Measurements from ENCODE around the gene TTYH2.
"Not testable (repeated sequence)": the region's sequence is repeated elsewhere in the genome, so short reads cannot be mapped to it uniquely, and the experiment has no call there.

Gene TTYH2

GRCh38 chr17:74212913-74213791 lies at the start of gene TTYH2:
TTYH2 (plus strand) TSS chr17:74213571; CDS start chr17:74213588, 17 bp downstream.
- peak; percentile 73 to 80 for DNase-seq

- no peak for DNase-seq
These were observed 49.5 kb upstream of the TTYH2 start for GRCh38 chr17:74163836-74164235.

- DNase-seq, result no peak
These were observed 48.8 kb upstream of the TTYH2 start for GRCh38 chr17:74164446-74165045.

- DNase-seq, result no peak
These were observed 47.5 kb upstream of the TTYH2 start for GRCh38 chr17:74165797-74166365.

GRCh38 chr17:74170924-74171323 lies 42.4 kb upstream of the TTYH2 start:
- DNase-seq, result no peak

- no peak for DNase-seq
These were observed 40.7 kb upstream of the TTYH2 start for GRCh38 chr17:74172700-74173099.

GRCh38 chr17:74176546-74177001 lies 36.8 kb upstream of the TTYH2 start:
- peak; percentile 49 to 64 for DNase-seq

- DNase-seq, result no peak
These were observed 36.3 kb upstream of the TTYH2 start for GRCh38 chr17:74177018-74177450.

GRCh38 chr17:74179576-74179975 lies 33.8 kb upstream of the TTYH2 start:
- DNase-seq, result no peak

GRCh38 chr17:74180336-74180735 lies 33.0 kb upstream of the TTYH2 start:
- DNase-seq, result no peak

- no peak for DNase-seq
These were observed 32.0 kb upstream of the TTYH2 start for GRCh38 chr17:74181341-74181740.

GRCh38 chr17:74182041-74182723 lies 31.2 kb upstream of the TTYH2 start:
- DNase-seq, result no peak

- no peak for DNase-seq
These were observed 30.0 kb upstream of the TTYH2 start for GRCh38 chr17:74183411-74183810.

- DNase-seq, result no peak
These were observed 27.7 kb upstream of the TTYH2 start for GRCh38 chr17:74185571-74186185.

GRCh38 chr17:74186498-74186897 lies 26.9 kb upstream of the TTYH2 start:
- DNase-seq, result no peak

GRCh38 chr17:74187761-74188160 lies 25.6 kb upstream of the TTYH2 start:
- DNase-seq, result no peak

- DNase-seq, result not testable (repeated sequence)
These were observed 24.7 kb upstream of the TTYH2 start for GRCh38 chr17:74188687-74189086.

GRCh38 chr17:74190154-74190553 lies 23.2 kb upstream of the TTYH2 start:
- DNase-seq, result no peak

GRCh38 chr17:74190807-74191406 lies 22.5 kb upstream of the TTYH2 start:
- DNase-seq, result no peak

GRCh38 chr17:74192950-74193781 lies 20.2 kb upstream of the TTYH2 start:
- DNase-seq, result no peak

GRCh38 chr17:74194682-74195081 lies 18.7 kb upstream of the TTYH2 start:
- no peak for DNase-seq

Data from stimulated activated CD4-positive, alpha-beta T cell treated with anti-CD3 and anti-CD28 coated beads, Interleukin-2, amount 100 ng/mL, for 24 hours (primary cell).